Raji (cell line): ENCODE results near the gene GP1BB.

Experiments
- POLR2A ChIP-seq: IDR thresholded peaks from 2 replicates; pipeline ENCODE4 v1.6.1; 2011; ENCODE audit warnings: low read depth, low read length, control low read depth; ENCODE audit not compliant: insufficient read depth

GP1BB gene

GRCh38 chr22:19757985-19758895, 34.9 kb downstream of the GP1BB start:
- no peak for TF ChIP-seq POLR2A

GRCh38 chr22:19758896-19759426, 35.6 kb downstream of the GP1BB start:
- TF ChIP-seq POLR2A = no peak

- TF ChIP-seq POLR2A = no peak
Observed at GRCh38 chr22:19759427-19760057, 36.2 kb downstream of the GP1BB start.

GRCh38 chr22:19760058-19760950, 37.0 kb downstream of the GP1BB start, which contains the start of gene TBX1:
Gene TBX1, plus strand, starts transcription at chr22:19760778. Its CDS starts 66 bp downstream, at chr22:19760844.
- TF ChIP-seq POLR2A = no peak

GRCh38 chr22:19760951-19761724, 37.8 kb downstream of the GP1BB start:
- TF ChIP-seq POLR2A = no peak

GRCh38 chr22:19761725-19762567, 38.6 kb downstream of the GP1BB start:
- no peak for TF ChIP-seq POLR2A

GRCh38 chr22:19762568-19763457, 39.5 kb downstream of the GP1BB start:
- no peak for TF ChIP-seq POLR2A

- TF ChIP-seq POLR2A = no peak
Observed at GRCh38 chr22:19763458-19764298, 40.3 kb downstream of the GP1BB start.

GRCh38 chr22:19764299-19764593, 40.9 kb downstream of the GP1BB start:
- TF ChIP-seq POLR2A = no peak

GRCh38 chr22:19764636-19765476, 41.5 kb downstream of the GP1BB start:
- TF ChIP-seq POLR2A = no peak
